H9 (cell line): ENCODE measurements around the gene HOXD4. TPM values are rescaled to one million over a fixed set of nuclear protein-coding genes. Genes with fewer than 3 reads are reported as not detected.

Experiments
- DNase-seq: peaks from one replicate; pipeline ENCODE4 v3.0.0-alpha.2; 2017
- H2AFZ ChIP-seq: one replicate; pipeline ENCODE4 v1.6.1; 2013; ENCODE audit warnings: mild to moderate bottlenecking, low read length, control low read depth, moderate library complexity
- H2AK5ac ChIP-seq: 2 replicates; pipeline ENCODE4 v1.6.1; 2013; ENCODE audit warnings: low read length, control low read depth, mixed read lengths; ENCODE audit not compliant: insufficient read length
- H2BK120ac ChIP-seq: one replicate; pipeline ENCODE4 v1.6.1; 2013; ENCODE audit warnings: low read depth, mild to moderate bottlenecking, low read length, control low read depth, inconsistent platforms; ENCODE audit not compliant: poor library complexity, severe bottlenecking
- H2BK12ac ChIP-seq: 2 replicates; pipeline ENCODE4 v1.6.1; 2013; ENCODE audit warnings: low read length, control low read depth, mixed read lengths, low read depth; ENCODE audit not compliant: insufficient read length
- H2BK15ac ChIP-seq: 2 replicates; pipeline ENCODE4 v1.6.1; 2013; ENCODE audit warnings: low read depth, low read length, control low read depth
- H2BK20ac ChIP-seq: one replicate; pipeline ENCODE4 v1.6.1; 2013; ENCODE audit warnings: low read depth, mild to moderate bottlenecking, low read length, control low read depth, inconsistent platforms; ENCODE audit not compliant: poor library complexity, severe bottlenecking
- H2BK5ac ChIP-seq: 2 replicates; pipeline ENCODE4 v1.6.1; 2013; ENCODE audit warnings: low read length, control low read depth, mixed read lengths; ENCODE audit not compliant: insufficient read length
- H3K14ac ChIP-seq: 2 replicates; pipeline ENCODE4 v1.6.1; 2013; ENCODE audit warnings: low read length, control low read depth; ENCODE audit not compliant: insufficient read depth
- H3K18ac ChIP-seq: 2 replicates; pipeline ENCODE4 v1.6.1; 2013; ENCODE audit warnings: low read depth, mild to moderate bottlenecking, mixed read lengths, low read length, control low read depth; ENCODE audit not compliant: insufficient read length
- H3K23ac ChIP-seq: 2 replicates; pipeline ENCODE4 v1.6.1; 2013; ENCODE audit warnings: low read length, control low read depth, mixed read lengths, low read depth; ENCODE audit not compliant: insufficient read length
- H3K23me2 ChIP-seq: 2 replicates; pipeline ENCODE4 v1.6.1; 2013; ENCODE audit warnings: low read depth, mild to moderate bottlenecking, mixed read lengths, low read length, control low read depth; ENCODE audit not compliant: insufficient read length, poor library complexity, severe bottlenecking
- H3K27ac ChIP-seq: 2 replicates; pipeline ENCODE4 v1.5.1; 2013; ENCODE audit warnings: low read length, control low read depth, mixed read lengths, low read depth; ENCODE audit not compliant: insufficient read length
- H3K27me3 ChIP-seq: 2 replicates; pipeline ENCODE4 v1.6.1; 2013; ENCODE audit warnings: low read length, control low read depth, inconsistent platforms; ENCODE audit not compliant: insufficient read depth
- H3K4ac ChIP-seq: 2 replicates; pipeline ENCODE4 v1.6.1; 2013; ENCODE audit warnings: low read depth, mild to moderate bottlenecking, control low read depth, inconsistent platforms, low read length, moderate library complexity
- H3K4me1 ChIP-seq: 2 replicates; pipeline ENCODE4 v1.6.1; 2013; ENCODE audit warnings: low read length, control low read depth, inconsistent platforms; ENCODE audit not compliant: insufficient read depth
- H3K4me2 ChIP-seq: 2 replicates; pipeline ENCODE4 v1.6.1; 2013; ENCODE audit warnings: low read length, control low read depth, mixed read lengths; ENCODE audit not compliant: insufficient read length, insufficient read depth
- H3K56ac ChIP-seq: 2 replicates; pipeline ENCODE4 v1.6.1; 2013; ENCODE audit warnings: low read depth, mild to moderate bottlenecking, mixed read lengths, low read length, control low read depth; ENCODE audit not compliant: insufficient read length
- H3K79me1 ChIP-seq: 2 replicates; pipeline ENCODE4 v1.6.1; 2013; ENCODE audit warnings: low read depth, mild to moderate bottlenecking, moderate library complexity, low read length, control low read depth, inconsistent platforms; ENCODE audit not compliant: insufficient read depth, poor library complexity, severe bottlenecking
- H3K79me2 ChIP-seq: 2 replicates; pipeline ENCODE4 v1.6.1; 2013; ENCODE audit warnings: low read length, control low read depth, inconsistent platforms; ENCODE audit not compliant: insufficient read depth
- H3K9ac ChIP-seq: 2 replicates; pipeline ENCODE4 v1.6.1; 2013; ENCODE audit warnings: low read length, control low read depth, mixed read lengths; ENCODE audit not compliant: insufficient read length; ENCODE audit errors: extremely low read depth
- H3K9me3 ChIP-seq: one replicate; pipeline ENCODE4 v1.6.1; 2013; ENCODE audit warnings: low read depth, low read length, inconsistent platforms; ENCODE audit not compliant: control insufficient read depth
- H3T11ph ChIP-seq: one replicate; pipeline ENCODE4 v1.6.1; 2013; ENCODE audit warnings: mild to moderate bottlenecking, low read length, control low read depth, inconsistent platforms
- H4K20me1 ChIP-seq: one replicate; pipeline ENCODE4 v1.6.1; 2013; ENCODE audit not compliant: control insufficient read depth, insufficient read length, insufficient read depth
- H4K5ac ChIP-seq: 2 replicates; pipeline ENCODE4 v1.6.1; 2013; ENCODE audit warnings: low read depth, mild to moderate bottlenecking, mixed read lengths, low read length, control low read depth; ENCODE audit not compliant: insufficient read length
- H4K8ac ChIP-seq: replicated peaks from 2 replicates; pipeline ENCODE4 v1.6.1; 2013; ENCODE audit warnings: low read length, control low read depth, mixed read lengths, low read depth; ENCODE audit not compliant: insufficient read length
- H4K91ac ChIP-seq: 2 replicates; pipeline ENCODE4 v1.6.1; 2013; ENCODE audit warnings: low read depth, mild to moderate bottlenecking, moderate library complexity, mixed read lengths, low read length, control low read depth; ENCODE audit not compliant: insufficient read length
- H3K27ac Mint-ChIP-seq, 3 experiments: 2 replicates in 2 of 3; 3 replicates in 1 of 3; pipeline ENCODE4 v1.8.0; 2020 to 2021; ENCODE audit warnings: mixed read lengths in 3 of 3, mild to moderate bottlenecking in 1 of 3, moderate library complexity in 1 of 3
- H3K27me3 Mint-ChIP-seq: 2 replicates; pipeline ENCODE4 v1.8.0; 2021; ENCODE audit warnings: low read depth, mild to moderate bottlenecking, moderate library complexity, mixed read lengths
- H3K36me3 Mint-ChIP-seq, 3 experiments: 2 replicates in 2 of 3; 3 replicates in 1 of 3; pipeline ENCODE4 v1.8.0; 2020 to 2021; ENCODE audit warnings: low read depth in 3 of 3, mixed read lengths in 3 of 3; ENCODE audit not compliant: insufficient read depth in 1 of 3
- H3K4me1 Mint-ChIP-seq, 2 experiments: 2 replicates each; pipeline ENCODE4 v1.8.0; 2020; ENCODE audit warnings: mixed read lengths in 2 of 2
- H3K4me3 Mint-ChIP-seq, 2 experiments: 2 replicates in 1 of 2; 3 replicates in 1 of 2; pipeline ENCODE4 v1.8.0; 2020 to 2021; ENCODE audit warnings: mild to moderate bottlenecking in 2 of 2, mixed read lengths in 2 of 2, moderate library complexity in 1 of 2
- H3K9me3 Mint-ChIP-seq, 2 experiments: 2 replicates in 1 of 2; 3 replicates in 1 of 2; pipeline ENCODE4 v1.8.0; 2020; ENCODE audit warnings: mild to moderate bottlenecking in 2 of 2, mixed read lengths in 2 of 2, moderate library complexity in 1 of 2
- WGBS: extraction: QIAGEN DNeasy Blood & Tissue Kit; methylation state at CpG from one replicate; pipeline ENCODE4 v1.1.7; 2013; ENCODE audit warnings: missing lambda C conversion rate, low lambda C conversion rate, mixed read lengths; ENCODE audit not compliant: insufficient read length; ENCODE audit errors: extremely low coverage; 5-methylcytosine and 5-hydroxymethylcytosine counted together
- total RNA-seq: library from RNA; stranded (reverse); gene quantifications from 2 replicates; pipeline ENCODE4 v1.2.1, GENCODE V29; 2021
- TF ChIP-seq, protein P1 (sequence below): fragments of 200-600 bp; sonication (generic); conservative IDR thresholded peaks from 3 replicates; pipeline ENCODE4 v1.8.0; 2021; ENCODE audit warnings: antibody characterized with exemption, mild to moderate bottlenecking

The HOXD4 gene
- total RNA-seq, 1 experiment from 2014 or later, result not detected

DNA sequence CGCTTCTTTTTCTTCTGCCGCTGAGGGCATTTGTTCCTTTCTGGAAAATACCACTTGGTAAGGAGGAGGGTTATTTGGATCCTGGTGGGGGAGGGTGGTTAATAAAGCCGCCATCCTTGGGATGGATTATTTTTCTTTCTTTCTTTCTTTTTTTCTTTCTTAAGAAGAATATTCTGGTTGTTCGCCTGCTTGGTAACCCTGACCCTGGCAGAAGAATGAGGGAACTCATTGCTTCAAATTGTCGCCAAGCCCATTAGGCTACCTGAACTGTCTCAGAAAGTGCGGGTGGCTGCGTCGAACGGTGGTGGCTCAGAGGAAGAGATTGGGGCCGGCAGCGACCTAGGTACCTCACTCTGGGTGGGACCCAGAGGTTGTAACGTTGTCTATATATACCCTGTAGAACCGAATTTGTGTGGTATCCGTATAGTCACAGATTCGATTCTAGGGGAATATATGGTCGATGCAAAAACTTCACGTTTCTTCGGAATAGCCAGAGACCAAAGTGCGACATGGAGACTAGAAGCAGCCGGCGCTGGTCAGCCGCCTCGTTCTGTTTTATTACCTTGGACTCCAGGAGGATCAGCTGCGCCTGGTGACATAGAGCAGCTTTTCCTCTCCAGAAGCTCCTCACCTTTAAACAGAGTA is 1.3 kb upstream of the HOXD4 start:
- H3K4me1 ChIP-seq, result no peaks in the 10 kb centered on the region; the same call in 1 of the 2 replicates
- H3K79me1 ChIP-seq, result no peaks in the 10 kb centered on the region
- H3K14ac ChIP-seq, result no peak overlapping the region
- Mint-ChIP-seq H3K4me1 (peaks cover 2 to 24% of the 10 kb centered on the region in 2 experiments; a peak in 3 of 4 replicates), H3K4me3 (no peak overlapping the region; a peak in 1 of 5 replicates), H3K27ac (no peak overlapping the region), H3K36me3 (no peaks in the 10 kb centered on the region; a peak in 1 of 7 replicates), H3K27me3 (peaks cover 100% of the 10 kb centered on the region), H3K9me3 (peaks cover 5 to 6% of the 10 kb centered on the region in 2 experiments; a peak in 3 of 5 replicates)
- H3K23me2 ChIP-seq, result no peaks in the 10 kb centered on the region
- no peak overlapping the region for H3K4ac ChIP-seq
- H2BK12ac ChIP-seq, result no peak overlapping the region
- H2BK120ac ChIP-seq, result no peak overlapping the region
- peaks cover 100% of the 10 kb centered on the region for H3K27me3 ChIP-seq
- H3K9me3 ChIP-seq, result no peaks in the 10 kb centered on the region
- no peaks in the 10 kb centered on the region for H4K20me1 ChIP-seq
- no peak overlapping the region for H3K27ac ChIP-seq
- TF ChIP-seq, protein P1, sequence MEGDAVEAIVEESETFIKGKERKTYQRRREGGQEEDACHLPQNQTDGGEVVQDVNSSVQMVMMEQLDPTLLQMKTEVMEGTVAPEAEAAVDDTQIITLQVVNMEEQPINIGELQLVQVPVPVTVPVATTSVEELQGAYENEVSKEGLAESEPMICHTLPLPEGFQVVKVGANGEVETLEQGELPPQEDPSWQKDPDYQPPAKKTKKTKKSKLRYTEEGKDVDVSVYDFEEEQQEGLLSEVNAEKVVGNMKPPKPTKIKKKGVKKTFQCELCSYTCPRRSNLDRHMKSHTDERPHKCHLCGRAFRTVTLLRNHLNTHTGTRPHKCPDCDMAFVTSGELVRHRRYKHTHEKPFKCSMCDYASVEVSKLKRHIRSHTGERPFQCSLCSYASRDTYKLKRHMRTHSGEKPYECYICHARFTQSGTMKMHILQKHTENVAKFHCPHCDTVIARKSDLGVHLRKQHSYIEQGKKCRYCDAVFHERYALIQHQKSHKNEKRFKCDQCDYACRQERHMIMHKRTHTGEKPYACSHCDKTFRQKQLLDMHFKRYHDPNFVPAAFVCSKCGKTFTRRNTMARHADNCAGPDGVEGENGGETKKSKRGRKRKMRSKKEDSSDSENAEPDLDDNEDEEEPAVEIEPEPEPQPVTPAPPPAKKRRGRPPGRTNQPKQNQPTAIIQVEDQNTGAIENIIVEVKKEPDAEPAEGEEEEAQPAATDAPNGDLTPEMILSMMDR, result no peak
- H2BK15ac ChIP-seq, result no peak overlapping the region
- no peak overlapping the region for H3K23ac ChIP-seq
- no peak overlapping the region for H2AFZ ChIP-seq
- WGBS, result no CpG with 5 or more reads among the region's 24 CpGs
- H2BK20ac ChIP-seq, result no peak overlapping the region
- no peak overlapping the region for H2BK5ac ChIP-seq
- no peak overlapping the region for H3T11ph ChIP-seq
- H3K4me2 ChIP-seq, result no peak overlapping the region
- H4K8ac ChIP-seq, result no peak overlapping the region
- no peak overlapping the region for H3K9ac ChIP-seq
- no peaks in the 10 kb centered on the region for H3K79me2 ChIP-seq
- H4K91ac ChIP-seq, result no peak overlapping the region
- no peak overlapping the region for H2AK5ac ChIP-seq
- H3K56ac ChIP-seq, result no peak overlapping the region
- no peak for DNase-seq
- no peak overlapping the region for H3K18ac ChIP-seq
- no peak overlapping the region for H4K5ac ChIP-seq
